GM18951 (cell line): ENCODE data around the gene RABGAP1L.
"Not testable (repeated sequence)": the region's sequence is repeated elsewhere in the genome, so short reads cannot be mapped to it uniquely, and the experiment has no call there.

ENCODE experiments used
- POLR2A ChIP-seq: IDR thresholded peaks from 4 replicates; pipeline ENCODE4 v1.6.1; 2011; ENCODE audit warnings: mild to moderate bottlenecking; ENCODE audit not compliant: insufficient read length, insufficient read depth; ENCODE audit errors: extremely low read depth
- in situ Hi-C: fragments of 300-500 bp; cut with MboI; formaldehyde crosslinking; loops from one replicate; pipeline ENCODE4 v1.12.0; 2022; ENCODE audit warnings: low sequenced_read_pairs, mixed read lengths, inconsistent platforms; ENCODE audit not compliant: unreplicated experiment

Gene RABGAP1L

DNA sequence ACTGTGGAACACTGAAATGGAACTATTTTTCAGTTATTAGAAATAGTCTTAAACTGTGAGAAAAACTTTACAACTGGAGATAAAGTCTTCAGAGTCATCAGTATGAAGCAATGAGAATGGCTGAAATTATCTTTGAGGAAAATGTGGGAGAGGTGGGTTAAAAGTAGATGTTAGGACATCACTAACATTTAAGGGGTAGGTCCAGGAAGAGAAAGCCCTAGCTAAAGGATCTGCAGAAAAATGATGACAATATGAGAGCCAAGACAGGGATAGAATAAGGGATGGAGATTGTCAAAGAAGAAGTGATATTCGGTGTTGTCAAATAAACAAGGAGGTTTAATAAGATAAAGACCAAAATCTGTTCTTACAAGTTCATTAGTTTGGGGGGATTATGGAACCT lies 165.2 kb downstream of the RABGAP1L start:
- in situ Hi-C loops, result no loop called here
- TF ChIP-seq POLR2A, result no peak

- in situ Hi-C loops, result no loop called here
- TF ChIP-seq POLR2A, result no peak
These were observed 165.6 kb downstream of the RABGAP1L start for GRCh38 chr1:174324939-174325338.

- in situ Hi-C loops, result no loop called here
- TF ChIP-seq POLR2A, result no peak
These were observed 167.0 kb downstream of the RABGAP1L start for GRCh38 chr1:174326278-174326677.

GRCh38 chr1:174333437-174333836 lies 174.1 kb downstream of the RABGAP1L start:
- in situ Hi-C loops, result no loop called here
- no peak for TF ChIP-seq POLR2A

GRCh38 chr1:174337000-174337681 lies 177.8 kb downstream of the RABGAP1L start:
- no peak for TF ChIP-seq POLR2A
- in situ Hi-C loops, result no loop called here

- in situ Hi-C loops, result not testable (repeated sequence)
These were observed 181.1 kb downstream of the RABGAP1L start for GRCh38 chr1:174340404-174340803.

GRCh38 chr1:174344162-174344561 lies 184.8 kb downstream of the RABGAP1L start:
- no peak for TF ChIP-seq POLR2A
- in situ Hi-C loops, result no loop called here

DNA sequence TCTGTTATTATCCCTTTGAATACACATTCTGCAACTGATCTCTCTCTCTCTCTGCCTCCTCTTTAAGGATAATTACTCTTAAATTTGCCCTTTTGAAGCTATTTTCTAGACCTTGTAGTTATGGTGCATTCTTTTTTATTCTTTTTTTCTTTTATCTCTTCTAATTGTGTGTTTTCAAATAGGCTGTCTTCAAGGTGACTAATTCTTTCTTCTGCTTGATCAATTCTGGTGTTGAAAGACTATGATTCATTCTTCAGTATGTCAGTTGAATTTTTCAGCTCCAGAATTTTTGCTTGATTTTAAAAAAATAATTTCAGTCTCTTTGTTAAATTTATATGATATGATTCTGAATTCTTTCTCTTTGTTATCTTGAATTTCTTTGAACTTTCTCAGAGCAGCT lies 192.8 kb downstream of the RABGAP1L start:
- in situ Hi-C loops, result no loop called here
- no peak for TF ChIP-seq POLR2A

- in situ Hi-C loops, result no loop called here
- TF ChIP-seq POLR2A, result no peak
These were observed 193.7 kb downstream of the RABGAP1L start for GRCh38 chr1:174352883-174353608.

DNA sequence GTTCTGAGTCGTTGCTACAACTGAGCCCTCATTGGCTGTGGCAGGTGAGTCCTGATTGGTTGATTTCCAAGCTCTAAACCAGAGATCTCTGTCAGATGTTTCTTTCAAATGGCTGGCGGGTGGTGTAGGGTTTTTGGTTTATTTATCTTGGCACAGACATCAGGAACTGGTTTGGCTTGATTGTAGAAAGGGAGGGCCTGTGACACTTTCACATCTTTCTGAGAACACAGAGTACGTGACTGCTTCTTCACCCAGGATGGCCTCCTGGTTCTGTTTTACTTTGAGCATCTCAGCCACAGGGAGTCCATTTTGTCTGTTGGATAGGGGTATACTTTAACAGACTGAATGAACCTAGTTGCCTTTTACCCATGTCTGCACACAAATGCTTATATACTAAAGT lies 199.0 kb downstream of the RABGAP1L start:
- no peak for TF ChIP-seq POLR2A
- in situ Hi-C loops, result no loop called here

DNA sequence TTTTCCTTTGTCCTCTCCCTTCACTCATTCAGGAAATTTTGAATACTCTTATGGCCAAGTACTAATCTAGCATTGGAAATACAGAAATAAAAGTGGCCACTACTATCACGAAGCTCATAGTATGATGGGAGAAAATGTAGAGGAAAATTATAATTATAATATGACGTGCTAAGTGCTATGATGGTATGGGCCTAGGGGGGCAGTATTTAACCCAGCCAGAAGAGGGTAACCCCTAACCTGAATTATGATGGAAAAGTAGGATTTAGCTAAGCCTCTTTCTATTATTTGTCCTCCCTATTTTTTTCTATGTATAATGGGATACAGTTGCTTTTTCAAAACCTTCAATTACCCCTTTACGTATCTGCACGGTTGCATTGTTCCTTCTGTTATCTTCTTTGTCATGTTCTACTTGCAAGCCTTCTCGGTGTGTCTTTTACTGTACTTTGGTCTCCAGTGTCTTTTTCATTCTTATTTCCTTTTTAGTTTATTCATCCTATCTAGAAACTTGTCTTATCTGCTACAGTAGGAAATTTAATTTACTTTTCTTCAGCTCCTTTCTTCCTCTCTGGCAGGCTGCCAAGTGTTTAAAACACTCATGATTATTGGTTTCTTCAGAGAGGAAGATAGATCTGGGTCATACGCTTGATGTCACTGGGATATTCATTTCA lies 199.6 kb downstream of the RABGAP1L start:
- in situ Hi-C loops, result no loop called here
- no peak for TF ChIP-seq POLR2A

- in situ Hi-C loops, result no loop called here
- TF ChIP-seq POLR2A, result no peak
These were observed 200.1 kb downstream of the RABGAP1L start for GRCh38 chr1:174359454-174359805.

DNA sequence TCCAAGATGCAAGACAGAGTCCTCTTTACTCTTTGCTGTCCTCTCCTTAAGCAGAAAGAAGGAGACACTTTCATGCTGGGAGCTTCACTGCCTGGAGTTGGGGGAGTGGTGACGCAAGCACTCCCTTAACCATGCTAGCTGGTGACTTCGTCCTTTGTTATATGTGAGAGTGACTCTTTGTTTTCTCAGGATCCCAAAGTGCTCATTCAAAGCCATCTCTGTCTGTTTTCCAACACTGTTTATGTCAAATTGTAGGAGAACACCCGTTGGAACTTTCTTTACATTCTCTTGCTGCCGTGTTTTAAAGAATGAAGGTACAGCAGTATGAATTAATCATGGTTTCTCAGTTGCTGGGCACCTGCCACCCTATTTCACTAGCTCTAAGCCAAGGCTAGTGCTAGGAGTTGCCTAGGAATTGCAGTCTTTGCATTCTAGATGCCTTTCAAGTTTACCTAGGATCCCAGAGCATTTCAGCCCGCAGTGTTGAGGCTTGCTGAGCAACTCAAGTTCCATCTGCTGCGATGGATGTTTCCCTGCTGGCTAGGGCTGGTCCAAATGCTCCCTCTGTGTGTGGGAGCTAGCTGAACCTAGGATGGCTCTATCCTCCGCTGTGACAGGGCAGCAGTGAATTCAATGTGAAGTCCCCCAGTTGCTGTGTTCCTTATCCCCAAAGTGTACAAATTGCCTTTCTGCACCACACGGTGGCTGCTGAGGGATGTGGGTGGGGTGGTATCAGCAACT lies 205.8 kb downstream of the RABGAP1L start:
- in situ Hi-C loops, result no loop called here
- no peak for TF ChIP-seq POLR2A
